WI38 (cell line): ENCODE data around the gene PCNP.
A peak's percentile ranks its signal among the peaks of the same experiment; 100 is the strongest.
"Not testable (repeated sequence)": the region's sequence is repeated elsewhere in the genome, so short reads cannot be mapped to it uniquely, and the experiment has no call there.

Experiments
- H3K4me3 ChIP-seq: 2 replicates; pipeline ENCODE4 v1.5.1; 2011; ENCODE audit warnings: low read depth, mild to moderate bottlenecking, control low read depth, low read length
- CTCF ChIP-seq: IDR thresholded peaks from 2 replicates; pipeline ENCODE4 v1.5.1; 2012; ENCODE audit warnings: low read depth, mild to moderate bottlenecking, control low read depth, low read length

The PCNP gene

DNA sequence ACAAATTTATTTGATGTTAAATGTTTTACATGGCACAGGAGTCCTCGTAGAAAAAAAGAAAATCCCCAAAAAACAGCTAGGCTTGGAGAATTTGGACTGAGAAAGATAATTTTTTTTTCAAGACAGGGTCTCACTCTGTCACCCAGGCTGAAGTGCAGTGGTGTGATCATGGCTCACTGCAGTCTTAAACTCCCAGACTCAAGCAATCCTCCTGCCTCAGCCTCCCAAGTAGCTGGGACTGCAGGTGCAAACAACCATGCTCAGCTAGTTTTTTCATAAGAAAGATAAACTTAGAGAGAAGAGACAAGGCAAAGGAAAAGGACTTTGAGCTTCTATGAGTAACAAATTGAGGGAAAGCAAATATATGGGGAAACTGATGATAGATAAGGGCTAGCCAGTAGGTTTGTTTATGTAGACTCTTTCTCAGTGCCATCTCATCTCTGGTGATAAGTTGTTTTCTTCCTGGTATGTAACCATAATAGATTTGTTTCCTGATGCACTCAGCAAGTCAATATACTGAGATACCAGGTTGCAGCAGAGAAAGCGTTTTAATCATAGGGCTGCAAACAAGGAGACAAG is 25.4 kb upstream of the PCNP start:
- H3K4me3 ChIP-seq = no peak overlapping the region
- TF ChIP-seq CTCF = no peak

DNA sequence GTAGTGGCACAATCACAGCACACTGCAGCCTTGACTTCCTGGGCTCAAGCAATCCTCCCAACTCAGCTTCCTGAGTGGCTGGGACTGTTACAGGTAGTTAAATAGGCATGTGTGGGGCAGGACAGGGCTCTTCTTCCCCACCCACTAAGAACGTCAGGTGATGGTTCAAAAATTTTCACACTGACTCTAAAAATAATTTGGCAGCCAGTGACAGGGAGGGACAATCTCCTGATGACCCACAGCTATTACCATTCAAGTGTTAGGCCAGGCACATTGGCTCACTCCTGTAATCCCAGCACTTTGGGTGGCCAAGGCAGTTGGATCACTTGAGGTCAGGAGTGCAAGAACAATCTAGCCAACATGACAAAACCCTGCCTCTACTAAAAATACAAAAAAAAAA is 24.5 kb upstream of the PCNP start:
- no peak for TF ChIP-seq CTCF
- no peak overlapping the region for H3K4me3 ChIP-seq

GRCh38 chr3:101551359-101552081 is 22.5 kb upstream of the PCNP start:
- not testable (repeated sequence) for H3K4me3 ChIP-seq

DNA sequence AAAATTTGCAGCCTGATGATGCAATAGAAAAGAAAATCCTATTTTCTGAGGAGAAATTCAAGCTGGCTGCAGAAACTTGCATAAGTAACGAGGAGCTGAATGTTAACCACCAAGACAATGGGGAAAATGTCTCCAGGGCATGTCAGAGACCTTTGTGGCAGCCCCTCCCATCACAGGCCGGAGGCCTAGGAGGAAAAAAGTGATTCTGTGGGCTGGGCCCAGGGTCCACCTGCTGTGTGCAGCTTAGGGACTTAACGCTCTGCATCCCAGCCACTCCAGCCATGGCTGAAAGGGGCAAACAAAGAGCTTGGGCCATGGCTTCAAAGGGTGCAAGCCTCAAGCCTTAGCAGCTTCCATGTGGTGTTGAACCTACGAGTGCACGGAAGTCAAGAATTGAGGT is 20.6 kb upstream of the PCNP start:
- not testable (repeated sequence) for H3K4me3 ChIP-seq

DNA sequence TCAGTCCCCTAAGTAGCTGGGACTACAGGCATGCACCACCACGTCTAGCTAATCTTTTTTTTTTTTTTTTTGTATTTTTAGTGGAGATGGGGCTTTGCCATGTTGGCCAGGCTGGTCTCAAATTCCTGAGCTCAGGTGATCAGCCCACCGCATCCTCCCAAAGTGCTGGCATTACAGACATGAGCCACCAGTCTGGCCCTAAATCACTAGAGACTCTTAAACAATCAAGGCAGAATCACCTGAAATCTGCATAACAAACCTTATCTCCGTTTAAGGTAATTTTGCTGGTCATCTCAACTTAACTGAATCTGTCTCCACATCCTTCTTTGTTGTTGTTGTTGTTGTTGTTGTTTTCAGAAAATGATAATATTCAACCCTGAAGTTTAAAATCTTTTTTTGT is 17.9 kb upstream of the PCNP start:
- TF ChIP-seq CTCF = no peak
- no peak overlapping the region for H3K4me3 ChIP-seq

DNA sequence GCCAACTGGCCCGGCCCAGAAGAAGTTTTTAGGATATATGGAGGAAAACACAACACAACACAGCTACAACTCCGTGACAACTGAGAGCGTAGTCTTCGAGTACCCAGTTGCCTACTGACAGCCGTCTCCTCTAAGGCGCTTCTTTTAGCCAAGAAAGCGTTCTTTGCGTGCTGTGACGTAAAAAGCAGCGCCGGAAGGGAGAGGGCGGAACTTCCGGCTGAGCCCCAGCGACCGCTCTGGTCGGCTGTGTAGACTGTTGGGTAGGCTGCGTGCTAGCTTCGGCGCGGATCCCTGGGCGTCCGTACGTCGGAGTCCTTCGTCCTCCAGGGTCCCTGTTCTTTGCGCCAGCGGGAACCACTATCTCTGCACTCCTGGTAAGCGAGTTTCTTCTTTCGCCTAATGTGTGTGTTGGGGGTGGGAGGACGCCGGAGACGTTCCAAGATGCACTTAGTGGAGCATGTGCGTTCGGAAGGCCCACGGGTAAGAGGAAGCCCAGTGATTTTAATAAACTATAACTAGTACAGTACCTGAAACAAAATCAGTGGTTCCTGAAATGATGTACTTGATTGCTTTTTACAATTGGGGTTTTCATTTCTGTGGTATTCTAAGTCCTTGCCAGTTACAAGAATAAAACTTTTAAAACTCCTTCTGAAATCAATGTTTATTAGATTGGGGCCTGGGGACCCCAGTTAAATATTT is 12.2 kb upstream of the PCNP start, which contains the start of gene TRMT10C:
TSS of gene TRMT10C (plus strand) at position 239 of the 699 bp plus-strand sequence. CDS start 2,914 bp downstream, outside the sequence.
- no peak for TF ChIP-seq CTCF
- peak within 1 kb of the TSS; percentile 96 for H3K4me3 ChIP-seq

DNA sequence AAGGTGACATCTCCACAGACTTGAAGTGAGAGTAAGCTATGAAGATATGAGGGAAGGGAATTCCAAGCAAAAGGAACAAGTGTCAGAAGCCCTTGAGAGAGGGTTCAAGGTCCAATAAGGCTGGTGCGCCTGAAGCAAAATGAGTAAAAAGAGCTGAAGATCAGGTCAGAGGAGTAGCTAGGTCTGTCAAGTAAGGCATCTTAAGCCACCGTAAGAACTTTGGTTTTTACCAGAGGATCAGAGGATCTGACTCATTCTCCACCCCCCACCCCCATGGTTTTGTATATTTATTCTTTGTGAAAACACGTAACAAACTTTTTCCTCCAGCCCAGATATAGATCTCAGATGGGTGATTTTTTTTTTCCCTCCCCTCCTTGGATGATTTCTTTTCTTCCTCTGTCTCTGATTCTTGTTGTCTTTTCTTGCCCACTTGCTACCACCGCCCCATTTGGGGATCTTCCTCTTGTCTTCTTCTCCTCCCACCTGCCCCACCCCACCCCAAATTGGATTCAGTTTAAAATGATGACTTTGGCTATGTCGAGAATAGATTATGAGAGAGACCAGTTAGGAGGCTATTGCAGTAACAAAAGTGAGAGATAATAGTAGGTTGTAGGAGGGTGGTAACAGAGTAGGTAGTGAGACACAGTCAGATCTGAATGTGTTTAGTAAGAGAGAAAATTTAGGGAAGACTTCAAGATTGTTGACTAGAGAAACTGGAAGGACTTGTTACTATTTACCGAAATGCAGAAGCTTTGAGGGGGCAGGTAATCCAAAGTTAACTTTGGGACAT is 6.3 kb upstream of the PCNP start:
- TF ChIP-seq CTCF = no peak

More for the DNA sequence above, 6.3 kb upstream of the PCNP start:
- no peak overlapping the region for H3K4me3 ChIP-seq
